ENCODE results near the gene CCDC88C.
"Not testable (repeated sequence)": the region's sequence is repeated elsewhere in the genome, so short reads cannot be mapped to it uniquely, and the experiment has no call there.

The CCDC88C gene, protein sequence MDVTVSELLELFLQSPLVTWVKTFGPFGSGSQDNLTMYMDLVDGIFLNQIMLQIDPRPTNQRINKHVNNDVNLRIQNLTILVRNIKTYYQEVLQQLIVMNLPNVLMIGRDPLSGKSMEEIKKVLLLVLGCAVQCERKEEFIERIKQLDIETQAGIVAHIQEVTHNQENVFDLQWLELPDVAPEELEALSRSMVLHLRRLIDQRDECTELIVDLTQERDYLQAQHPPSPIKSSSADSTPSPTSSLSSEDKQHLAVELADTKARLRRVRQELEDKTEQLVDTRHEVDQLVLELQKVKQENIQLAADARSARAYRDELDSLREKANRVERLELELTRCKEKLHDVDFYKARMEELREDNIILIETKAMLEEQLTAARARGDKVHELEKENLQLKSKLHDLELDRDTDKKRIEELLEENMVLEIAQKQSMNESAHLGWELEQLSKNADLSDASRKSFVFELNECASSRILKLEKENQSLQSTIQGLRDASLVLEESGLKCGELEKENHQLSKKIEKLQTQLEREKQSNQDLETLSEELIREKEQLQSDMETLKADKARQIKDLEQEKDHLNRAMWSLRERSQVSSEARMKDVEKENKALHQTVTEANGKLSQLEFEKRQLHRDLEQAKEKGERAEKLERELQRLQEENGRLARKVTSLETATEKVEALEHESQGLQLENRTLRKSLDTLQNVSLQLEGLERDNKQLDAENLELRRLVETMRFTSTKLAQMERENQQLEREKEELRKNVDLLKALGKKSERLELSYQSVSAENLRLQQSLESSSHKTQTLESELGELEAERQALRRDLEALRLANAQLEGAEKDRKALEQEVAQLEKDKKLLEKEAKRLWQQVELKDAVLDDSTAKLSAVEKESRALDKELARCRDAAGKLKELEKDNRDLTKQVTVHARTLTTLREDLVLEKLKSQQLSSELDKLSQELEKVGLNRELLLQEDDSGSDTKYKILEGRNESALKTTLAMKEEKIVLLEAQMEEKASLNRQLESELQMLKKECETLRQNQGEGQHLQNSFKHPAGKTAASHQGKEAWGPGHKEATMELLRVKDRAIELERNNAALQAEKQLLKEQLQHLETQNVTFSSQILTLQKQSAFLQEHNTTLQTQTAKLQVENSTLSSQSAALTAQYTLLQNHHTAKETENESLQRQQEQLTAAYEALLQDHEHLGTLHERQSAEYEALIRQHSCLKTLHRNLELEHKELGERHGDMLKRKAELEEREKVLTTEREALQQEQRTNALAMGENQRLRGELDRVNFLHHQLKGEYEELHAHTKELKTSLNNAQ (N-terminal part only)

GRCh38 chr14:91417120-91417982 lies at the start of gene CCDC88C:
Gene CCDC88C (minus strand): TSS chr14:91417820. CDS start chr14:91417690, 130 bp downstream.
- peak; percentile 75 for DNase-seq

- no peak for DNase-seq
These were observed 48.6 kb upstream of the CCDC88C start for GRCh38 chr14:91466192-91466591.

DNA sequence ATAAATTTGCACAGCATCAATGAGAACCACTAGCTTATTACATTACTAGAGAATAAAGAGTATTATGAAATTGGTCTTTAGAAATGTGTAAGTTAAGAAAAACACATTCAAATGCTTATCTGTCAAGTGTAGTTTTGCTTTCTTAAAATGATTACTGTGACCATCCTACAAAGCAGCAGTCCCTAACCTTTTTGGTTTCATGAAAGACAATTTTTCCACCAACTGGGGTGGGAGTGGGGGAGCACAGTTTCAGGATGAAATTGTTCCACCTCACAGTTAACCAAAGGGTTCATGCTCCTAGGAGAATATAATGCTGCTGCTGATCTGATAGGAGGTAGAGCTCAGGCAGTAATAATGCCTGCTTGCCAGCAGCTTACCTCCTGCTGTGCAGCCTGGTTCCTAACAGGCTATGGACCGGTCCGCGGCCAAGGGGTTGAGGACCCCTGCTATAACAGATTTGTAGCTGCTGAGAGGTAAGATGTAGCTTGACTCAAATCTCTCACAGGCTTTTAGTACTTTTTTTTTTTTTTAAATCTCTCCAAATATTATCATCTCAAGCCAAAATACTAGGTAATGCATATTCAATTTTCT lies 47.1 kb upstream of the CCDC88C start:
- DNase-seq = no peak

- DNase-seq = no peak
These were observed 41.0 kb upstream of the CCDC88C start for GRCh38 chr14:91458612-91459011.

DNA sequence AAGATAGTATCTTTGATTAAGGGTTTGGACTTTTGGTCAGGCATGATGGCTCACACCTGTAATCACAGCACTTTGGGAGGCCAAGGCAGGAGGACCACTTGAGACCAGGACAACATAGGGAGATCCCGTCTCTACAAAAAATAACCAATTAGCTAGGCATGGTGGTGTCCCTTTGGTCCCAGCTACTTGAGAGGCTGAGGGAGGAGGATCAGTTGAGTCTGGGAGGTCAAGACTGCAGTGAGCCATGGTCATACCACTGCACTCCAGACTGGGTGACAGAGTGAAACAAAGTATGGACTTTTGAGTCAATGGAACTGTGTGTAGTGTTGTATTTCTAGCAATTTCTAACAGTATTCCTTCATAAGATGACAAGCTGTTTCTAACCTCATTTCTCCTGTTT lies 38.7 kb upstream of the CCDC88C start:
- no peak for DNase-seq

GRCh38 chr14:91454580-91454979 lies 37.0 kb upstream of the CCDC88C start:
- no peak for DNase-seq

DNA sequence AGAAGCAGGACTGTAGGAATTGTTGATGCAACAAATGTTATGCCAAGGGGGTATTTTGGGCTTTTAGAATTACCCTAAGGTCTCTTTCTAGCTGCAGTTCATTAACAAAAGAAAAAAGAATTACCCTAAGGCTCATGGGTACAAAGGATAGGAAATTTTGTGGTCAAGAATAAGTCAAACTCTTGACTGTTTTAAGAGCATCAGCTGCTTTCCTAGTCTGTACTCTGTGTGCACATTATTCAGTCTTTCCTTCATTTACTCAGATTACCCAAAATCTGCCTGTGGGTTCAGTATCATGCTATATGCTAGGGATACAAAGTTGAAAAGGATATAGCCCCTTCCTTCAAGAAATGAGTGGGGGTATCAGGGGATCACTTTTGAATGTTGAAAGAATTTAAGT lies 36.5 kb upstream of the CCDC88C start:
- no peak for DNase-seq

DNA sequence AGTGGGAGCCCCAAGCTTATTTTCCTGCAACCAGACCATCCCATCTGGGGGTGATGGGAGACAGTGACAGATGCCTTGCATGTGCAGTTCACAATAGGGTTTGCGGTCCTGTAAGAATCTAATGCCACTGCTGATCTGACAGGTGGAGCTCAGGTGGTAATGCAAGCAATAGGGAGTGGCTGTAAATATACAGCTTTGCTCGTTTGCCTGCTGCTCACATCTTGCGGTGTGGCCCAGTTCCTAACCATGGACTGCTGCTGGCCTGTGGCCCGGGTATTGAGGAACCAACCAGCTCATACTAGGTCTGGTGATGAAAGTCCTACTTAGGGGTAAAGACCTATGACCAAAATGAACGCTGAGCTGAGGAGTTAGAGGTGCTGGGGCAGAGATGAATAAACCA lies 36.1 kb upstream of the CCDC88C start:
- no peak for DNase-seq

- DNase-seq = no peak
These were observed 26.9 kb upstream of the CCDC88C start for GRCh38 chr14:91444335-91445020.

GRCh38 chr14:91439345-91439744 lies 21.7 kb upstream of the CCDC88C start:
- DNase-seq = no peak

DNA sequence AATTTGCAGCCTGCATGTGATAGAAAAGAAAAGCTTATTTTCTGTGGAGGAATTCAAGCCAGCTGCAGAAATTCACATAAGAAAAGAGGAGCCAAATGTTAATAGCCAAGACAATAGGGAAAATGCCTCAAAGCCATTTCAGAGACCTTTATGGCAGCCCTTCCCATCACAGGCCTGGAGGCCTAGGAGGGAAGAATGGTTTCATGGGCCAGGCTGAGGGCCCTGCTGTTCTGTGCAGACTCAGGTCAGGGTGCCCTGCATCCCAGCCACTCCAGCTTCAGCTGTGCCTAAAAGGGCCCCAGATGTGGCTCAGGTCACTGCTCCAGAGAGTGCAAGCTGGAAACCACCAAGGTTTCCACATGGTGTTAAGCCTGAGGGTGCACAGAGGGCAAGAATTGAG lies 21.2 kb upstream of the CCDC88C start:
- DNase-seq = no peak

- not testable (repeated sequence) for DNase-seq
These were observed 18.6 kb upstream of the CCDC88C start for GRCh38 chr14:91436266-91436665.

DNA sequence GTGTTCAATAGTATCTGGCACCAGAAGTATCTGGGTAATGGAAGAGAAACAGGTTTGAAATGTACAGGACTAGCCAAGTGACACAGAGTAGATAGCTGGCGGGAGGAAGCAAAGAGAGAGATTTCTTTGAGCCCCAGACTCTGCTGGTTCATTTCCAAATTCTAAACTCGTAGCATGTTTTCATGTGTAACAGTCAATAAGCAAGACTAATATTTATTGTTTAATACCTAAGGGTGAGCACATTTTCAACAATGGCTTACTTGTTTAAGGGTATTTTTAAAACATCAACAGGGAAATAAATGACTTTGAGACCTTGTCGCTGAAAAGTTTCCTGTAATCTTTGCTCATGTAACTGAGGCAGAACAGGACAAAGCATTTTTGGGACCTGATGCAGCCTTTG lies 11.8 kb upstream of the CCDC88C start:
- DNase-seq = no peak

DNA sequence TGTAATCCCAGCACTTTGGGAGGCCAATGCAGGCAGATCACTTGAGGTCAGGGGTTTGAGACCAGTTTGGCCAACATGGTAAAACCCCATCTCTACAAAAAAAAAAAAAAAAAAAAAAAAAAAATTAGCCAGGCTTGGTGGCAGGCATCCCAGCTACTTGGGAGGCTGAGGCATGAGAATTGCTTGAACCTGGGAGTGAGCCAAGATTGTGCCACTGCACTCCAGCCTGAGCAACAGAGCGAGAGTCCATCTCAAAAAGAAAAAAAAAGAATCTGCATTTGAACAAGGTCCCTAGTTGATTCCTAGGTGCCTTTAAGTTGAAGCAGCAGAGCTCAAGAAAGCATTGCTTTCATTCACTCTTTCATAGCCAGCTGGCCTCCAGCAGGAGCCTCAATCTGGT lies 11.3 kb upstream of the CCDC88C start:
- not testable (repeated sequence) for DNase-seq

DNA sequence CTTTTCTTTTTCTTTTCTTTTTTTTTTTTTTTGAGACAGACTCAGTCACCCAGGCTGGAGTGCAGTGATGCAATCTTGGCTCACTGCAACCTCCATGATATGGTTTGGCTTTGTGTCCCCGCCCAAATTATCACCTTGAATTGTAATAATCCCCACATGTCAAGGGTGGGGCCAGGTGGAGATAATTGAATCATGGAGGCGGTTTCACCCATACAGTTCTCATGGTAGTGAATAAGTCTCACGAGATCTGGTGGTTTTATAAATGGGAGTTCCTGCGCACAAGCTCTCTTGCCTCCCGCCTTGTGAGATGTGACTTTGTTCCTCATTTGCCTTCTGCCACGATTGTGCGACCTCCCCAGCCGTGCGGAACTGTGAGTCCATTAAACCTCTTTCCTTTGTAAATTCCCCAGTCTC lies 7.9 kb upstream of the CCDC88C start:
- DNase-seq = not testable (repeated sequence)

DNA sequence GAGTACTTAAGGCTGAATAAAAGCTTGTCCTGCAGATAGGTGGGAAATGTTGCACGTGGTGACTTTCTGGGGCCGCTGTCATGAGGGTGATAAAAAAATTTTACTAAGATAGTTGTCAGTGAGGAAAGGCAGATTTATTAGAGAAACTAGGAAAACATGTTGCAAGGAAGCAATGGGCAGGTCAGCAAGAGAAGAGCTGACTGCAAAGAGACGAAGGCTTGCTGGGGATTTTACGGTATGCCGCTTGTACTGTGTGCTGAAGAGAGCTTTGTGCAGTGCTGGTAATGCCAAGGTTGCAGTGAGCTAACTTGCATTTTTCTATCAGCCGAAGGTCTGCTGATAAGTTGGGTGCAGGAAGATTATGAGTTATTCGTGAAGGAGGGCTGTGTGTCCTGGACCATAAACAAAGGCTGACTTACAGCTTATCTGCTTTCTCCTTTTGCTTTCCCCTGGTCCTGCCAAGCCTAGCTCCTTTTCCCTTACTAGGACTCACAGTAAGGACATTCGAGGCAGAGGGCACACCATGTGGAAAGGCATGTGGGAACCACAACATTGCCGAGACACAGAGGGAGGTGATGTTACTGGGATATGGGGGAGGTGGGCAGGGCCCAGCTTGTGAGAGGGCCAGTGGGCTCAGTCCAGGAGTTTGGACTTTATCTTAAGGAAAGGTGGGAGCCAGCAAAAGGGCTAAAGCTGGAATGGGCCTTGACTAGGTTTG lies 7.4 kb upstream of the CCDC88C start:
- no peak for DNase-seq

DNA sequence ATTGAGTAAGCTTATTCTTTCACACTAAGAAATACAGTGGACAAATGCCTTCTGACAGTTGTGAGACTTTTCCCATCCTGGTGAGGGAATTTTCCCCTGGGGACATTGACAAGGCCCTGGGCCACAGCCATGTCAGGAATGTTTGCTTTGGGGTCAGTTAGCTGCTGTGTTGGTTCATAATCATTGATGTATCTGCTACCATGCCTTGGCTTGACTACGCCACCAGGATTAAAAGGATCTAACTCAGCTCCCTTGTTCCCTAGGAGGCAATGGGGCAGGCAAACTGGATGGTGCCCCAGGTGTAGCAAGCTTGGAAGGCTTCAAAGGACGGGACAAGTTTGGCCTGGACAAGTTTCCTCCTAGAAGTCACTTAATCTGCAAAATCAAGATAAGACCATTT lies 3.1 kb upstream of the CCDC88C start:
- no peak for DNase-seq

DNA sequence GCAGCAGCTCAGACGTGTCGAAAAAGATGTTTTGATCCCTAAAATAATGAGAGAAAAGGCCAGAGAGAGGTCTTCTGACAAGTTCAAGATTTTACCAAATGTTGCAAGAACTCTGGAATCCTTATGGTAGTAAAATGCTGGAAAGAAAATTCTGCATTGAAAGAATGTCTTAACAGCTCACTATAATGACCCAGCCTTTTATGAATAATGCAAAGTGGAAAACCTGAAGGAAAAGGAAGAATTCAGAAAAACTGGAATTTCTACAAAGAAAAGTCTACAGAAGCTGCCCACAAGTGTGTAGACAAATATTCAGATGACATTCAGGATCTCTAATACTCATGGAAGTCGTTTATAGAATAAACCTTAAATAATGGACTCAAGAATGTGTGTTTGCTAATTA lies 1.8 kb upstream of the CCDC88C start:
- DNase-seq = no peak

- peak; percentile 66 for DNase-seq
These were observed 1.4 kb upstream of the CCDC88C start for GRCh38 chr14:91419044-91419397.

- DNase-seq = peak; percentile 82
These were observed 895 bp upstream of the CCDC88C start for GRCh38 chr14:91418387-91419043.

Measured in stimulated activated CD4-positive, alpha-beta T cell treated with anti-CD3 and anti-CD28 coated beads, Interleukin-1b, Interleukin-23, amount 100 ng/mL, for 48 hours (primary cell).